GM23338 (cell line): ENCODE measurements around the gene PIP4K2B.
"Not testable (repeated sequence)": the region's sequence is repeated elsewhere in the genome, so short reads cannot be mapped to it uniquely, and the experiment has no call there.

Source experiments
- CREB1 ChIP-seq: fragments of 250-450 bp; sonication (Bioruptor Pico); IDR thresholded peaks from 2 replicates; pipeline ENCODE4 v1.5.0; 2020; ENCODE audit warnings: low read depth, mild to moderate bottlenecking, moderate library complexity
- POLR2AphosphoS5 ChIP-seq: IDR thresholded peaks from 2 replicates; pipeline ENCODE4 v1.6.1; 2016; ENCODE audit warnings: antibody characterized with exemption, low read depth
- TF ChIP-seq, protein P1 (sequence below), 2 experiments: fragments of 200-600 bp in 1 of 2; sonication (generic) in 1 of 2; conservative IDR thresholded peaks; 2 replicates each; pipeline versions ENCODE4 v1.5.1 to v1.6.1; 2016 to 2017; ENCODE audit warnings: antibody characterized with exemption in 2 of 2, low read depth in 2 of 2, mild to moderate bottlenecking in 2 of 2, moderate library complexity in 1 of 2
- TF ChIP-seq, protein P2 (sequence below): IDR thresholded peaks from one replicate; pipeline ENCODE4 v1.6.1; 2018; ENCODE audit warnings: antibody characterized with exemption; ENCODE audit not compliant: unreplicated experiment

- TF ChIP-seq, protein P1, sequence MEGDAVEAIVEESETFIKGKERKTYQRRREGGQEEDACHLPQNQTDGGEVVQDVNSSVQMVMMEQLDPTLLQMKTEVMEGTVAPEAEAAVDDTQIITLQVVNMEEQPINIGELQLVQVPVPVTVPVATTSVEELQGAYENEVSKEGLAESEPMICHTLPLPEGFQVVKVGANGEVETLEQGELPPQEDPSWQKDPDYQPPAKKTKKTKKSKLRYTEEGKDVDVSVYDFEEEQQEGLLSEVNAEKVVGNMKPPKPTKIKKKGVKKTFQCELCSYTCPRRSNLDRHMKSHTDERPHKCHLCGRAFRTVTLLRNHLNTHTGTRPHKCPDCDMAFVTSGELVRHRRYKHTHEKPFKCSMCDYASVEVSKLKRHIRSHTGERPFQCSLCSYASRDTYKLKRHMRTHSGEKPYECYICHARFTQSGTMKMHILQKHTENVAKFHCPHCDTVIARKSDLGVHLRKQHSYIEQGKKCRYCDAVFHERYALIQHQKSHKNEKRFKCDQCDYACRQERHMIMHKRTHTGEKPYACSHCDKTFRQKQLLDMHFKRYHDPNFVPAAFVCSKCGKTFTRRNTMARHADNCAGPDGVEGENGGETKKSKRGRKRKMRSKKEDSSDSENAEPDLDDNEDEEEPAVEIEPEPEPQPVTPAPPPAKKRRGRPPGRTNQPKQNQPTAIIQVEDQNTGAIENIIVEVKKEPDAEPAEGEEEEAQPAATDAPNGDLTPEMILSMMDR (conservative IDR thresholded peaks at IDR 0.05; ENCODE audit: low read depth in 2 of 2), result not testable (repeated sequence)
- TF ChIP-seq, protein P2, sequence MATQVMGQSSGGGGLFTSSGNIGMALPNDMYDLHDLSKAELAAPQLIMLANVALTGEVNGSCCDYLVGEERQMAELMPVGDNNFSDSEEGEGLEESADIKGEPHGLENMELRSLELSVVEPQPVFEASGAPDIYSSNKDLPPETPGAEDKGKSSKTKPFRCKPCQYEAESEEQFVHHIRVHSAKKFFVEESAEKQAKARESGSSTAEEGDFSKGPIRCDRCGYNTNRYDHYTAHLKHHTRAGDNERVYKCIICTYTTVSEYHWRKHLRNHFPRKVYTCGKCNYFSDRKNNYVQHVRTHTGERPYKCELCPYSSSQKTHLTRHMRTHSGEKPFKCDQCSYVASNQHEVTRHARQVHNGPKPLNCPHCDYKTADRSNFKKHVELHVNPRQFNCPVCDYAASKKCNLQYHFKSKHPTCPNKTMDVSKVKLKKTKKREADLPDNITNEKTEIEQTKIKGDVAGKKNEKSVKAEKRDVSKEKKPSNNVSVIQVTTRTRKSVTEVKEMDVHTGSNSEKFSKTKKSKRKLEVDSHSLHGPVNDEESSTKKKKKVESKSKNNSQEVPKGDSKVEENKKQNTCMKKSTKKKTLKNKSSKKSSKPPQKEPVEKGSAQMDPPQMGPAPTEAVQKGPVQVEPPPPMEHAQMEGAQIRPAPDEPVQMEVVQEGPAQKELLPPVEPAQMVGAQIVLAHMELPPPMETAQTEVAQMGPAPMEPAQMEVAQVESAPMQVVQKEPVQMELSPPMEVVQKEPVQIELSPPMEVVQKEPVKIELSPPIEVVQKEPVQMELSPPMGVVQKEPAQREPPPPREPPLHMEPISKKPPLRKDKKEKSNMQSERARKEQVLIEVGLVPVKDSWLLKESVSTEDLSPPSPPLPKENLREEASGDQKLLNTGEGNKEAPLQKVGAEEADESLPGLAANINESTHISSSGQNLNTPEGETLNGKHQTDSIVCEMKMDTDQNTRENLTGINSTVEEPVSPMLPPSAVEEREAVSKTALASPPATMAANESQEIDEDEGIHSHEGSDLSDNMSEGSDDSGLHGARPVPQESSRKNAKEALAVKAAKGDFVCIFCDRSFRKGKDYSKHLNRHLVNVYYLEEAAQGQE, result not testable (repeated sequence)
- TF ChIP-seq CREB1, POLR2AphosphoS5: not testable (repeated sequence)
Observed at GRCh38 chr17:38790148-38790707, 9.1 kb downstream of the PIP4K2B start.
